Germinal center (tissue), 1 donor: ENCODE measurements around the gene FKBP5.
"Not testable (repeated sequence)": the region's sequence is repeated elsewhere in the genome, so short reads cannot be mapped to it uniquely, and the experiment has no call there.

ENCODE experiments used
- DNase-seq: peaks from one replicate; pipeline ENCODE4 v3.0.0; 2012; ENCODE audit warnings: mixed read lengths, low spot score

The FKBP5 gene

DNA sequence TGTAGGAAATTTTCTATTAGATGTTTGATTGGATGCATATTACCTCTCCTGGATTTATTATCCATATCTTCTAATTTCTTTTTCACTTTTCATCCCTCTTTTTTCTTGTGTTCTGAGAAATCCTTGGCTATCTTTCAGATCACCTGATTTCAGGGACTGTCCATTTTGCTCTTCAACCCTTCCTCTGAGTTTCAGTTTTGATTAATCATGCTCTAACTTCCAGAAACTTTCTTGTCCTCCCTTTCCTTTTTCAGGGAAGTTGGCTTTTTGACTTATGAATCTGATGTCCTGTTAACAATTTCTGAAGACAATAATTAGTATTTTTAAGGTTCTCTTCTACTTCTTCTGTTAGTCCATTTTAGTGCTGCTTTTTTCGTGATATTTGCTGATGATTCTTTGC, 79.1 kb downstream of the FKBP5 start:
- DNase-seq, result no peak

DNA sequence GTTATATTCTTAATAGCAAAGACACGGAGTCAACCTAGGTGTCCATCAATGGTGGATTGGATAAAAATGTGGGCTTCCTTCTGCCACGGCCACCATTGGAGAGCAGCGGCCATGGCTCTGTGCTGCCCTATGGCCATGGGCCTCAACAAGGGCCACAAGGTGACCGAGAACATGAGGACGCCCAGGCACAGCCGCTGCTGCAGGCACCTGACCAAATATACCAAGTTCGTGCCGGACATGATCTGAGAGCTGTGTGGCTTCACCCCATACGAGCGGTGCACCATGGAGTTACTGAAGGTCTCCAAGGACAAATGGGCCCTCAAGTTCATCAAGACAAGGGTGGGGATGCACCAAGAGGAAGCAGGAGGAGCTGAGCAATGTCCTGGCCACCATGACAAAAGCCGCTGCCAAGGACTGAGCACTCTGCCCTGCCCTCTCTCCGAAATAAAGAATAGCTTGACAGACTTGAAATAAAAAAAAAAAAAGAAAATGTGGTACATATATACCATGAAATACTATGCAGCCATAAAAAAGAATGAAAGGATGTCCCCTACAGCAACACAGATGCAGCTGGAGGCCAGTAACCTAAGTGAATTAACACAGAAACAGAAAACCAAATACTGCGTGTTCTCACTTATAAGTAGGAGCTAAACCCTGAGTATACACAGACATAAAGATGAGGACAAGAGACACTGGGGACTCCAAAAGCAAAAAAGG, 81.0 kb downstream of the FKBP5 start:
- no peak for DNase-seq

- no peak for DNase-seq
Measured at GRCh38 chr6:35605600-35605999, 83.1 kb downstream of the FKBP5 start.

DNA sequence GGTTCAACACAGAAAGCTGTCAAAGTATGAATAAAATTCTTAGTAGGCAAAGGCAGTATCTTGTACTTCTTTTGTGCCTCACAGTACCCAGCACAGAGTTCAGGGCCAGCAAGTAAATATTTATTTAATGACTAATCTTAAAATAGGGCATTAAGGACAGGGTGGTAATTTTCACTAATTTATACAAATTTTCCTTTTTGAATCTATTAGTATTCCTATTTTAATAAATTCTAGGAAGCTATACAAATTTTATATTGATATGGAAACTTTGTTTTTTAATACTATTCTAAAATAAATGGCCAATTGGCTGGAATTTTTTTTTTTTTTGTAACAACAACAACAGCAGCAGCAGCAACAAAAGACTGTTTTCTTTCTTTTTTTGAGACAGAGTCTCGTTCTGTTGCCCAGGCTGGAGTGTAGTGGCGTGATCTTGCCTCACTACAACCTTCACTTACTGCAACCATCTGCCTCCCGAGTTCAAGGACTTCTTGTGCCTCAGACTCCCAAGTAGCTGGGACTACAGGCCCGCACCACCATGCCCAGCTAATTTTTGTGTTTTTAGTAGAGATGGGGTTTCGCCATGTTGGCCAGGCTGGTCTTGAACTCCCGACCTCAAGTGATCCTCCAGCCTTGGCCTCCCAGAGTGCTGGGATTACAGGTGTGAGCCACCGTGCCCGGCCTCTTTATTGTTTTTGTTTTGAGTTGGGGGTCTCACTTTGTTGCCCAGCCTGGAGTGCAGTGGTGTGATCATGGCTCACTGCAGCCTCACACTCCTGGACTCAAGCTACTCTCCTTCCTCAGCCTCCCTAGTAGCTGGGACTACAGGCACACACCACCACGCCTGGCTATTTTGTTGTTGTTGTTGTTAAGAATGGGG, 85.2 kb downstream of the FKBP5 start:
- DNase-seq, result no peak

GRCh38 chr6:35602133-35602946, 86.4 kb downstream of the FKBP5 start:
- DNase-seq, result peak; percentile 25

DNA sequence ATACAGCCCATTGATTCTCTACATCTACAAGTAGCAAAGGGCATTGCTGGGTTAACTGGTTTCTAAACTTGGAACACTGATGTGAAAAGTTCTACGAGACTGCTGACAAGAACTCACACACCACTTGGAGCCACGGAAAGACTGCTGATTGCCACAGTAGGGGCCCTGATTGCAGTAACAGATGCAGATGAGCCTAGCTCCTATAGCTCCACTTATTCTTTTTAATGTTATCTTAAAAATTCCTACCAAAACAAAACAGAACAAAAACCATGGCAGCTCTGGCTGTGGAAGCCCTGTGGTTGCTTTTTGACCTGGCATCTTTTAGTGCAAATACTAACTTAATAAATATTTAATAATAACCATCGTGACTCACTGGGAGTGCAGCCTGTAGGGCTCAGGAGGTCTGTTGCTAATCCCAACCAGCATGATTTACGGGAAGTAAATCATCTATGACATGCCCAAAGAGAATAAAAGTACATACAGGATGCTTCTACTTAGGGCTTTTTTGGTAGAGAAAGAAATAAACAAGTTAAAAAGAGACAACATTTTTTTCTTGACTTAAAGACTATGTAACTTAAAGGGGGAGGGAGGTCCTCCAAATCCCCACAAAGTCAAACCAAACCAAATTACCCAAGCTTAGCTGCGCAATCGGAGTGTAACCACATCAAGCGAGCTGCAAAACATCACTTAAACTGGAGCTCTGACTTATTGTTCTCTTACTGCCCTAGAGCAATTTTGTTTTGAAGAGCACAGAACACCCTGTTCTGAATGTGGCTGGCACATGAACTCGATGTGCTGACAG, 87.2 kb downstream of the FKBP5 start:
- peak; percentile 31 for DNase-seq

DNA sequence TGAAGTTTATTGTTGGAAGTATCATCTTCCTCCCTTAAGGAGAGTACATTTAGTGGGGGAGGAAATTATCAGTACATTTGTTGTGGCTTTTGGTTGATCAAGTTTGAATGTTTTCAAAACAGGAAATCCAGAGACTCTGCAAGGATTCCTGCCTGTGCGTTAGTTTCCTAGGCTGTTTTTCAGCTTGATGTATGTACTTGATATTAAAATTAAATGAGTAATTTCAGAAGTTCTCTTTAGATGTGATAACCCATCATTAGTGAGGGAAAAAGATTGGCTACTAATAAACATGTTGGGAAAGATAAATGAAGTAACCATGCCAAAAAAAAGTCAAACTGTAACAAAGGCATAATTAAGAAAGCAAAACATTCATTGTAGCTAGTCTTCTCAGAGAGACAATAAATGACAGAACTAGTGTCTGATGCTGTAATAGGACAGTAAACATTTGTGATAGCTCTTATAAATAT, 88.0 kb downstream of the FKBP5 start:
- DNase-seq, result no peak

- DNase-seq, result no peak
Measured at GRCh38 chr6:35599761-35600658, 88.7 kb downstream of the FKBP5 start.

DNA sequence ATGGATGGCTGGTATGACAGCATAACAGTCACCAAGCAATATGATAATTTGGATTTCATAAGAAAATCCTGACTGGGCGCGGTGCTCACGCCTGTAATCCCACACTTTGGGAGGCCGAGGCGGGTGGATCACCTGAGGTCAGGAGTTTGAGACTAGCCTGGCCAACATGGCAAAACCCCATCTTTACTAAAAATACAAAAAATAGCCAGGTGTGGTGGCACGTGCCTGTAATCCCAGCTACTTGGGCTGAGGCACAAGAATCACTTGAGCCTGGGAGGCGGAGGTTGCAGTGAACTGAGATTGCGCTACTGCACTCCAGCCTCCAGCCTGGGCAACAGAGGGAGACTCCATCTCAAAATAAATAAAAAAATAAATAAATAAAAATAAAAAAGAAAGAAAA, 90.1 kb downstream of the FKBP5 start:
- DNase-seq, result not testable (repeated sequence)

GRCh38 chr6:35596448-35597442, 92.0 kb downstream of the FKBP5 start:
- DNase-seq, result no peak

DNA sequence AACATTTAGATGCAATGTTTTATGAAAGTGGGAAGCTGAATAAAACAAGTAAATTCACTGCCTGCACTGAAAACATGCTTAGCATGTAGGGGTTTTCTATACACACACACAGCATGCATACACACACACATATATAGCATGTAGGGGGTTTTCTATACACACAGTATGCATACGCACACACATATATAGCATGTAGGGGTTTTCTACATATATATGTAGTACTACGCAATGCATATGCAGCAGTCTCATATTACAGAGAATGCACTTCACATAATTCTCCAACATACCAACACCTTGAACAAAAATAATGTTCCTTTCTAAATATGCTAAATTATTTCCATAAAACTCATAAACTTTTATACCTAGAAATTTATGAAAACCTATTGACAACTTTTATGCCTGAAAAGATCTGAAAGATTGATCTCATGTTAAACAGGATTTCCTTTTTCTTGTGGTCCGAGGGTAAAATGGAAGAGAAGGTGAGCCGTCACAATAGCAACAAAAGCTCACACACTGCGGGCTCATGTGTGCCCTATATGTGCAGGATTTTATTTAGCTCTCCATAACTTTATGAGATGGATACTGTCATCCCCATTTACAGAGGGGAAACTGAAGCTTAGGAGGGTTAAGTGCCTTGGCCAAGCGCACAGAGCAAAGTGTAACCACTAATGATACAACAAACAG, 94.1 kb downstream of the FKBP5 start:
- no peak for DNase-seq

- no peak for DNase-seq
Measured at GRCh38 chr6:35592178-35592577, 96.5 kb downstream of the FKBP5 start.

DNA sequence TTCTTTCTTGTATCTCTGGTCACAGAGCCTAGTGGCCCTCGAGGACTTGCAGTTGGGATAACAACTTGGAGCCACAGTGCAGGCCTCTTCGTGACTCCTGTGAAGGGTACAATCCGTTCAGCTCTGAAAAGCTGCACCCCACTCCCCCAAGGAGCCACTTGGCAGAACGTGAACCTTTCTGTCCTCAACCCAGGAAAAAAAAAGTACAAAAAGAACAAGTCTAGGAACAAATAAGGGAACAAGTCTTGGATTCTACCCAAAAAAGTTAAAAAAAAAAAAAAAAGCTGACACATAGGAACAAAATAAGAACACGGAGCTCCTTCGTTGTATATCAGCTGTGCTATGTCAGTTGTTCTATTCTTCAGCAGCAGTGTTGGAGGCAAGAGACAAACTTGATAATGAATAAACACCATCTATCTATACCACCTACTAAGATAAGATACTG, 98.1 kb downstream of the FKBP5 start:
- no peak for DNase-seq

DNA sequence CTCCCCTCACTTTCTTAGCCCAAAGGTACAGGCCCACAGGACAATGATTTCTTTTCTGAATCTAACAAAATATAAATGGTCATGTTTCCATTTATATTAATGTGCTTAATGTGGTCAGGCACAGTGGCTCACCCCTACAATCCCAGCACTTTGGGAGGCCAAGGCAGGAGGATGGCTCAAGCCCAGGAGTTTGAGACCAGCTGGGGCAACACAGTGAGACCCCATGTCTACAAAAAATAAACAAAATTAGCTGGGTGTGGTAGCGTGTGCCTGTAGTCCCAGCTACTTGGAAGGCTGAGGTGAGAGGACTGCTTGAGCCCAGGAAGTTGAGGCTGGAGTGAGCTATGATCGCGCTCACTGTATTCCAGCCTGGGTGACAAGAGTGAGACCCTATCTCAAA, 98.8 kb downstream of the FKBP5 start:
- DNase-seq, result no peak

DNA sequence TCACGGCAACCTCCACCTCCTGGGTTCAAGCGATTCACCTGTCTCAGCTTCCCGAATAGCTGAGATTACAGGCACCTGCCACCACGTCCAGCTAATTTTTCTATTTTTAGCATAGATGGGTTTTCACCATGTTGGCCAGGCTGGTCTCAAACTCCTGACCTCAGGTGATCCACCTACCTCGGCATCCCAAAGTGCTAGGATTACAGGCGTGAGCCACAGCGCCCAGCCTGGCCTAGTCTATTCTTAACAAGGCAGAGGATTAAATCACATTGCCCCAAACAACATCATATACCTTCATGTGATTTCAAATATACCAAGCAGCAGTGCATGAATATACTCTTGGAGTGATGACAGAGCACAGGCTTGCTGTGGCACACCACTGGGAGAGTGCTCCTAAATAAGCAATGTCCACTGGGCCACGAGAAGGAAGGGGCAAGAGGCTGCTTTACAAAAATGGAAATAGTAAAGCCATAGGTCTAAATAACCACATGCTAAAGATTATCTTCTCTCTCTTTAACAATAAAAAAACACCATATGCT, 99.4 kb downstream of the FKBP5 start:
- DNase-seq, result no peak

DNA sequence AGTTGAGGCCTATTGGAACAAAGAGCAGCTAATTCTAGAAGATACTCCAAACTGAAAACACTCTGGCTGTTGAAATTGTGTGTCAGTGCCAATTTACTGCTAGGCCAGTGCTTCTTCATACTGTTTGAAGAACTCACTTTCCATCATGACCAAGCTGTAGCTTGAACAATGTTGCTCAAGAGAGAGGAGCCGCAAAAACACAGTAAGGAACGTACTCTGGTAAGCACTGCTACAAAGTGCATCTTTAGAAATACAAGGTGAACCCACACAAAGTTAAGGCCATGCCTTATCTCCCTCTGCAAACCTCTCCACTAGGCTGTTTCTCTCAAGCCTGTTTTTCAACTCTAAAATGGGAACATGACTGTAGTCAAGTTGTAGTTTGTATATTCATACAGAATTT, 101.5 kb downstream of the FKBP5 start:
- no peak for DNase-seq

DNA sequence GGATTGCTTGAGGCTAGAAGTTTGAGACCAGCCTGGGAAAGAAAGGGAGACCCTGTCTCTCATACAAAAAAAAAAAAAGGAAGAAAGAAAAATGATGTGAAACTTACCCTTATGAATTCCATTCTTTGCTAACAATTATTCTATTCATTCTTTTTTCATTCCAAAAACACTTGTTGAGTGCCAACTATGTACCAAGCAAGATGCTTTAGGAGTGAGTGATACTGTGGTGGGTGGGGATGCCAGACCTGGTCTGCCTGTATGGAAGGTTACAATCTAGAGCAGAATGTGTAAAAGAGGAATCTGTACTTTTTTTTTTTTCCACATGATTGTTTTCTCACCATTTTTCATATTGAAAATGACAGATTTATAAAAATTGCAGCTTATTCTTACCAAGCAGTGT, 102.2 kb downstream of the FKBP5 start:
- DNase-seq, result no peak

DNA sequence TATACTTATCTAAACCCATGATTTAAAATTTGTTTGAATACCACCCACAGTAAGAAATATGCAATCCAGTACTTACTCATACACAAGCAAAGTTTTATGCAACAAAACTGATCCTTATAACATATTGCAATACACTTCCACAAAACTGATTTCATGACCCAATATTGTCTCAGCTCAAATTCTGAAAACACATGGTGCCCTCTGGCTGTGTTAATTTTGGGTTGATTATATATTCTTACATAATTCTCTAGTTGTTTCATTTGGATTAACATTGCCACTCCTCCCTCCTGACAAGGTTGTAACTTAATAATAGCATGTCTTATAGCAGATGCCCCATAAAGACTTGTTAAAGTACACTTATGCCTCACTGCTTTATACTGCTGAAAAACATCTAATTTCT, 103.1 kb downstream of the FKBP5 start:
- no peak for DNase-seq
